ENCODE measurements around the gene IRF8.

GRCh38 chr16:85935391-85935973 lies 36.5 kb downstream of the IRF8 start:
- no peak for TF ChIP-seq CTCF (IDR thresholded peaks at IDR 0.05)
- TF ChIP-seq POLR2A (IDR thresholded peaks at IDR 0.05), result no peak
